Measurements from ENCODE around the gene S100PBP. TPM values are rescaled to one million over a fixed set of nuclear protein-coding genes. Genes with fewer than 3 reads are reported as not detected.
"Not testable (repeated sequence)": the region's sequence is repeated elsewhere in the genome, so short reads cannot be mapped to it uniquely, and the experiment has no call there.

S100PBP gene
- total RNA-seq, 1 experiment from 2014 or later, result 21.3 TPM

DNA sequence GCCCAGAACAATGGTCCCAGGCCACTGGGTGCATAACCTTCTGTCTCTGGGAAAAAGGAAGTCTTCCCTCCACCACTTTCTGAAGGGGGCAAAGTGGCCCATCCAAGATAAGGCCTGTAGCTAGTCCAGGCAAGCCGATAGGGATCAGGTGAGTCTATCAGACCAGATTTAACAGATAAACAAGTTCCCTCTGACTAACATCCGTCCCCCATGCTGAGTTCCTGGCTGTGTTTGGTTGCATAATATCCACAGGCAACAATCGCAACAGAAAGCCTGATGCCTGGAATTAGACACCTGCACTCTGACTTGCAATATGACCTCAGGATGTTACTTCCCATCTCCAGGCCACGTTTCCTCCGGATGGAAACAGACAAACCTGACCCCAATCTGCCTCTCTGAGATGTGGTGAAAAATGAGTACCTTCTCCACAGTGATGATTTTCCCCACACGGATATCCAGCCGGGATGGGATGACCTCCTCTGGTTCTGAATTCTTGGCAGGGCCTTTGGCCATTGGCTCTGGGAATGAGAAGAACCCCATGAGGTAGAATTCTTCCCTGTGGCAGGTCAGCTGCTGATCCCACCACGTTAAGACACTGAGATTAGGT lies 36.7 kb upstream of the S100PBP start:
- in situ Hi-C loops (cut with HindIII; ENCODE audit: low pct_unique_long_range_greater_than_20kb, low sequenced_read_pairs), result no loop called here
- DNase-seq (ENCODE audit: low read depth, low spot score), result no peak

DNA sequence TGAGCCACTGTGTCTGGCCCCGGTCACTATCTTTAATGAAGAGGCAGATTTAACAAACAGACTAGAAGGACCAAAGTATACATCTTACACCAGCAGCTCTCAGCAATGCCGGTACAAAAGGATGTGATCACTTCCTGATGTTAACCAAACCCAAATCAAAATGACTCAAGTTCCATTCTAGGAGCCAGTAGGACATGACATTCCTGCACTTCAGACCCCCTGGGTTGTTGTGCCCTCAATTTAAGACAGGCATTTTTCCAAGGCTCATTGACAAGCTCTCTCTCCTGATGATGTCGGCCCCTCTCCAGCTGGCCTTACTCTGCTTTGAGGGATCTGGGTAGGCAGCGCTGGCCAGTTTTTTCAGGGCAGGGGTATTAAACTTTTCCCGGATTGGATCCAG lies 35.4 kb upstream of the S100PBP start:
- DNase-seq (ENCODE audit: low read depth, low spot score), result no peak
- in situ Hi-C loops (cut with HindIII; ENCODE audit: low pct_unique_long_range_greater_than_20kb, low sequenced_read_pairs), result no loop called here

DNA sequence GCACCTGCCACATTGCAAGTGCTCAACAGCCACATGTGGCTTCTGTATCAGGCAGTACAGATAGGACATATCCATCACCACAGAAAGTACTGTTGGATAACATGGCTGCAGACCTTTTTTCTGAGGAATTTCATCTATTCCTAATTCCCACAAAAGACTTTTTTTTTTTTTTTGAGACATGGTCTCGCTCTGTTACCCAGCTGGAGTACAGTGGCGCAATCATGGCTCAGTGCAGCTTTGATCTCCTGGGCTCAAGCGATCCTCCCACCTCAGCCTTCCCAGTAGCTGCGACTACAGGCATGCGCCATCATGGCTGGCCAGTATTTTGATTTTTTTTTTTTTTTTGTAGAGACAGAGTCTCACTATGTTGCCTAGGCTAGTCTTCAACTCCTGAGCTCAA lies 33.6 kb upstream of the S100PBP start:
- DNase-seq (ENCODE audit: low read depth, low spot score), result no peak
- in situ Hi-C loops (cut with HindIII; ENCODE audit: low pct_unique_long_range_greater_than_20kb, low sequenced_read_pairs), result no loop called here

DNA sequence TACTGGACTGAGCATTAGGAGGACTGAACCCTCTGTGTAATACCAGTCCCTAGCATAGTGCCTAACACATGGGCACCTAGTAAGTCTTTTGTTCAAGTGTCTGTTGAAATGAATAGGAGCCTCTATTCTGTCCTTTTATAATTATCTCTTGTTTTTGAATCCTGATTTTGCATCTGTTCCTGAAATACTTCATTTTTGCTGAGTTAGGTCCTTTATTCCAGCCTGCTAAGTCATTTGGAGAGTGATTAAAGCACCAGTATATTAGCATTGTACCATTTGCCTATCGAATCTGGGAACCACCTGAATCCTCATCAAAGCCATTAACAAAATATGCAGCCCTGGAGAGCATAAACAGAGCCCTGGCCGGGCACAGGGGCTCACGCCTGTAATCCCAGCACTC lies 32.6 kb upstream of the S100PBP start:
- in situ Hi-C loops (cut with HindIII; ENCODE audit: low pct_unique_long_range_greater_than_20kb, low sequenced_read_pairs), result no loop called here

DNA sequence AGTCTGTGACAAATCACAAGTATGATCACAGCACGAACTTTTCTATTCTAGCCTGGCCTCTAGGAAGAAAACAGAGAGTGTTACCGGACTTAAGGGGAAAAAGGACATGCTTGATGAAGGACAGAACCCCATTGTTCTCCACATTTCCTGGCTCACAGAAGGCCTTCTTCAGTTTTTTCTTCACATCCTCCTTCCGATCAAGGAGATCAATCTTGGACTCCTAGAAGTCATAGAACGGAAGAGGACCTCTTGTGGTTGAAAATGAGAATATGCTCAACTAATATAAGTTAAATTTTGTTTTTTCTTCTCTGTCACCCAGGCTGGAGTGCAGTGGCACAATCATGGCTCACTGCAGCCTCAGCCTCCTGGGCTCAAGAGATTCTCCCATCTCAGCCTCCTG lies 30.6 kb upstream of the S100PBP start:
- DNase-seq (ENCODE audit: low read depth, low spot score), result peak; percentile 89
- in situ Hi-C loops (cut with HindIII; ENCODE audit: low pct_unique_long_range_greater_than_20kb, low sequenced_read_pairs), result no loop called here

More for the DNA sequence above, 32.6 kb upstream of the S100PBP start:
- no peak for DNase-seq (ENCODE audit: low read depth, low spot score)

DNA sequence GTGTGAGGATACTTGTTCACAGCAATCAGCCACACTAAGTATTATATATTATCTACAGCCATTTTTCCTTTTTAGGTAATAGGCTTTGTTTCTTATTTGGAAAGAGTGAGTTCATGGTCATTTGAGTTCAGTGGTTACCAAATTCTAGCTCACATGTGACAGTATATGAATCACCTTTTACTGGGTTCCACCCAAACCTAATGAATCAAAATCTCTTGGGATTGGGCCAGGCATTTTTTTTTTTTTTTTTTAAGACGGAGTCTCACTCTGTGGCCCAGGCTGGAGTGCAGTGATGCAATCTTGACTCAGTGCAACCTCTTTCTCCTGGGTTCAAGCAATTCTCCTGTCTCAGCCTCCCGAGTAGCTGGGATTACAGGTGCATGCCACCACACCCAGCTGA lies 28.1 kb upstream of the S100PBP start:
- DNase-seq (ENCODE audit: low read depth, low spot score); in situ Hi-C loops (cut with HindIII; ENCODE audit: low pct_unique_long_range_greater_than_20kb, low sequenced_read_pairs): not testable (repeated sequence)

DNA sequence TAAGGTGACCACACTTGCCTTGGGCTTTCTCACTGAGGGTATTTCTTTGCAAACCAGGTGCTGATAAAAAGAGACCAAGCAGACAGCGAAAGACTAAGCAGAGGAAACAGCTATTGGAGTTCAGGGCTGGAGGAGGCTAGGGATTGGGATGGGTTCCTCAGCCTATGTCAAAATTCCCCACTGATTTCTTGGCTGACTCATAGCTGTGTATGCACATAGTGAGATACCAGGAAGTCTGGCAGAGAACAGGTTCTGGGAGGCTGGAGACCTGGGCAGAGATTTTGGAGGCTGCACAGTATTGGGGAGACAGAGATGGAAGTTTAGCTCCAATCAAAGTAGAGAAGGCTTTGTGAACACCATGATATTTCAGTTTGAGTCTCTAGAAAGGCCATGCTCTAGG lies 25.6 kb upstream of the S100PBP start:
- DNase-seq (ENCODE audit: low read depth, low spot score), result no peak
- in situ Hi-C loops (cut with HindIII; ENCODE audit: low pct_unique_long_range_greater_than_20kb, low sequenced_read_pairs), result no loop called here

DNA sequence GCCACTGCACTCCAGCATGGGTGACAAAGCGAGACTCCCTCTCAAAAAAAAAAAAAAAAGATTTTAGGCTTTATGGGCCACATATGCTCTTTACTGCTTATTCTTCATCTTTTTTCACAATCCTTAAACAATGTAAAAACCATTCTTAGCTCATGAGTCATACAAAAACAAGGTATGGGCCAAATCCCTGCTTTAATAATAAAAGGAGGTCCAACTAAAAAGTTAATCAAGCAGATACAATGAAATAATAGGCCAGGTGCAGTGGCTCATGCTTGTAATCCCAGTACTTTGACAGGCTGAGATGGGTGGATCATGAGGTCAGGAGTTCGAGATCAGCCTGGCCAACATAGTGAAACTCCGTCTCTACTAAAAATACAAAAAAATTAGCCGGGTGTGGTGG lies 21.7 kb upstream of the S100PBP start:
- in situ Hi-C loops (cut with HindIII; ENCODE audit: low pct_unique_long_range_greater_than_20kb, low sequenced_read_pairs); DNase-seq (ENCODE audit: low read depth, low spot score): not testable (repeated sequence)

DNA sequence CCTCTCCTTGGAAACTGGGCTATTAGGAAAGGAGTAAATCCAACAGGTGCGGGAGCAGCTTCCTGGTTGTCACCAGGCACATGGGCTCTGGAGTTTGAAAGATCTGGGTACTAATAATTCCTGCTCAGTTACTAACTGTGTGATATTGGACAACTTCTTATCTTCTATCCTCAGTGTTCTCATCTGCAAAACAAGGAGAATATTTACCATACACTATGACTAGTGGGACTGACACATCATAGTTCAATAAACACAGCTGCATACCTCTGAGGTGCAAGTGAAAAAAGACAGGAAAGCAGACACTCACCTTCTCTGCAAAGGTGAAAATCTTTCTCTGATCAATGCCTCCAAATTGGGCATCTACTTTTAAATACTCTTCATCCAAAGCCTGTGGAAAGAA lies 20.0 kb upstream of the S100PBP start:
- DNase-seq (ENCODE audit: low read depth, low spot score), result no peak
- in situ Hi-C loops (cut with HindIII; ENCODE audit: low pct_unique_long_range_greater_than_20kb, low sequenced_read_pairs), result no loop called here

DNA sequence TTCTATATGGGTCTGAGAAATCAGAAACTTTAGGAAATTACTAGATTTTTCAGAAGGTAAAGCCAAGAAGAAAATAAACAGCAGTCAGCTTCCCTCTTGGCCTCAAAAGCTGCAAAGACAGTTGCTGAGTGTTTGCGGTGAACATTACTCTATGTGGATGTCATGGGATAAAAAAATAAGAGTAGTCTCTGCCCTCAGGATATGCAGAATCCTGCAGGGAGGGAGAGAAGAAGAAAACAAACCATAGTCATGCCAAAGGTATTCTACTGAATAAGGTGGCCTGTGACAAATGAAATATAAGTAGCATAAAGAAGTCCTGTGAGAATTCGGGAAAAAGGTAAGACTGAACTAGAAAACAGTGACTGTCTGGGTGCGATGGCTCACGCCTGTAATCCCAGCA lies 19.3 kb upstream of the S100PBP start:
- in situ Hi-C loops (cut with HindIII; ENCODE audit: low pct_unique_long_range_greater_than_20kb, low sequenced_read_pairs), result no loop called here

DNA sequence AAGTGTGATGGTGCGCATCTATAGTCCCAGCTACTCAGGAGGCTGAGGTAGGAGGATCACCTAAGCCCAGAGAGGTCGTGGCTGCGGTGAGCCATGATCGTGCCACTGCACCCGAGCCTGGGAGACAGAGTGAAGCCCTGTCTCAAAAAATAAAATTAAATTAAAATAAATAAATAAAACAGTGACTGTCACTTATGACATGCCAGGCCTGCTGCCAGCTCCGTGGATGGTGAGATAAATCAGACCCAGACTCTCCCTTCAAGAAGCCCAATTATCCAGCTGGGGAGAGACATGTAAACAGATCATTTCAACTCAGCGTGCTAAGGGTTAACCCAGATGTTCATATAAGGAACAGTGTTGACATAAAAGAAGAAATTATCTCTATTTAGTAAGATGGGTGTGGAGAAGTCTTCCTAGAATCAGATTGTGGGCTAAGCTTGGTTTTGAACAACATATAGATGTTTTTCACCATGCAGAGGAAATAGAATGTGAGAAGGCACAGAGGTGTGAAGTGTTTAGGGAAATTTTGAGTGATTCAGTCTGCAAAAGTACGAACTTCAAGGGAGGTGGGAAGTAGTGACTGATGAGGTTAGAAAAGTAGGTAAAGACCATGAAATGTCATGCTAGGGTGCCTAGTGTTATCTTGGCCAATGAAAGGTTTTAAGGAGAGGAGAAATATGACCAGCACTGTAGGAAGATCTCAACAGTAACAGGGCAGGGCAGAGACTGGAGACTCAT lies 18.6 kb upstream of the S100PBP start:
- in situ Hi-C loops (cut with HindIII; ENCODE audit: low pct_unique_long_range_greater_than_20kb, low sequenced_read_pairs), result no loop called here
- DNase-seq (ENCODE audit: low read depth, low spot score), result no peak

More for the DNA sequence above, 19.3 kb upstream of the S100PBP start:
- DNase-seq (ENCODE audit: low read depth, low spot score), result no peak

DNA sequence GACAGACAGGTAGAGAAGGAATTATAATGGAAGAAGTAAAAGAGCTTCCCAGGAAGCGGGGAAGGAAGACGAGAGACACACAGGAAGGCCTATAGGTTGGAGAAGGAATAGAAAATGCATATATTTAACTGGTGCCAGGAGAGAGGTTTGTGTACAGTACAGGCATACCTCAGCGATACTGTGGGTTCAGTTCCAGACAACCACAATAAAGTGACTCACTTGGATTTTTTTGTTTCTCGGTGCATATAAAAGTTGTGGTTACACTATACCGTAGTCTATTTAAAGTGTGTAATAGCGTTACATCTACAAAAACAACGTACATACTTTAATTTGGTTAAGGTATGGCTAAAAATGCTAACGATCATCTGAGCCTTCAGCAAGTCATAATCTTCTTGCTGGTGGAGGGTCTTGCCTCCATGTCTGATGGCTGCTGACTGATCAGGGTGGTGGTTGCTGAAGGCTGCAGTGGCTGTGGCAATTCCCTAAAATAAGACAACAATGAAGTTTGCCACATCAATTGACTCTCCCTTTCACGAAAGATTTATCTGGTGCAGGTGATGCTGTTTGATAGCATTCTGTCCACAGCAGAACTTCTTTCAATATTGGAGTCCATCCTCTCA lies 16.2 kb upstream of the S100PBP start:
- in situ Hi-C loops (cut with HindIII; ENCODE audit: low pct_unique_long_range_greater_than_20kb, low sequenced_read_pairs), result no loop called here
- DNase-seq (ENCODE audit: low read depth, low spot score), result no peak

DNA sequence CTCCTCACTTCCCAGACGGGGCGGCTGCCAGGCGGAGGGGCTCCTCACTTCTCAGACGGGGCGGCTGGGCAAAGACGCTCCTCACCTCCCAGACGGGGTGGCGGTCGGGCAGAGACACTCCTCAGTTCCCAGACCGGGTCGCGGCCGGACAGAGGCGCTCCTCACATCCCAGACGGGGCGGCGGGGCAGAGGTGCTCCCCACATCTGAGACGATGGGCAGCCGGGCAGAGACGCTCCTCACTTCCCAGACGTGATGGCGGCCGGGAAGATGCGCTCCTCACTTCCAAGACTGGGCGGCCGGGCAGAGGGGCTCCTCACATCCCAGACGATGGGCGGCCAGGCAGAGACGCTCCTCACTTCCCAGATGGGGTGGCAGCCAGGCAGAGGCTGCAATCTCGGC lies 13.0 kb upstream of the S100PBP start:
- DNase-seq (ENCODE audit: low read depth, low spot score); in situ Hi-C loops (cut with HindIII; ENCODE audit: low pct_unique_long_range_greater_than_20kb, low sequenced_read_pairs): not testable (repeated sequence)

DNA sequence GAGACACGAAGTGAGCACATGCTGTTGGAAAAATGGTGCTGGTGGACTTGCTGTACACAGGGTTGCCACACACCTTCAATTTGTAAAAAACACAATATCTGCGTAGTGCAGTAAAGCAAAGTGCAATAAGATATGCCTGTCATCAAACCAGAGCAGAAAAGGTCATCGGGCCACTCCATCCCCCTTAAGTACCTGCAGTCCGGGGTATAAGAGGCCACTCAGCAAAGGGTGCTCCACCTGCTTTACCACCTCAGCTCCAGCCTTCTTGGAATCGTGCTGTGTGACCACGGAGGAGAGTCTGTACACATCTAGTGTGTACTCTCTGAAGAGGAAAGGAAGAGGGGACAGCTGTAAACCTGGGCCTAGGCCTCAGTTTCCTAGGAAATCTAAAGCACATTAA lies 11.2 kb upstream of the S100PBP start:
- DNase-seq (ENCODE audit: low read depth, low spot score), result no peak
- in situ Hi-C loops (cut with HindIII; ENCODE audit: low pct_unique_long_range_greater_than_20kb, low sequenced_read_pairs), result no loop called here

DNA sequence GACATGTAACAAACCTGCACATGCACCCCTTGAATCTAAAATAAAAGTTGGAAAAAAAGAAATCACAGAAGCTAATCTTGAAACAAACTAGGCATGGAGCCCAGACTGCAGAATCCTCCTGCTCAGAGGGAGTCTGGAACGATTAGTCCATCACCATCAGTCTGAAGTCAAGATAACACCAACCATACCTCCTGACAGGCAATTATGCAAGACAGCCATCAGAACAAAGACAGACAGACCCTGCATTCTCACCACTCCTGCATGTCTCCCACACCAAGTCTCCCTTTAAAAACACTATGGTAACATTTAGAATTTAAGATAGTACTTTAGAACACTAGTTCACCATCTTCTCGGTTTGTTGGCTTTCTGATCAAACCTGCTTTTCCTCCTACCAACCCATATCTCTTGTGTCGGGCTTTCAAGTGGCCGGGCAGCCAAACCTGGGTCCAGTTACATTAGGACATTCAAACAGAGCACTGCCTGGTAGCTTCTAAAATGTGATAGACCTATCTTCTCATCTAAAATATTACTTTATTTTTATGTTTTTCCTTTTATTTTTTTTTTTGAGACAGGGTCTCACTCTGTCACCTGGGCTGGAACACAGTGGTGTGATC lies 10.4 kb upstream of the S100PBP start:
- in situ Hi-C loops (cut with HindIII; ENCODE audit: low pct_unique_long_range_greater_than_20kb, low sequenced_read_pairs), result no loop called here
- DNase-seq (ENCODE audit: low read depth, low spot score), result no peak

DNA sequence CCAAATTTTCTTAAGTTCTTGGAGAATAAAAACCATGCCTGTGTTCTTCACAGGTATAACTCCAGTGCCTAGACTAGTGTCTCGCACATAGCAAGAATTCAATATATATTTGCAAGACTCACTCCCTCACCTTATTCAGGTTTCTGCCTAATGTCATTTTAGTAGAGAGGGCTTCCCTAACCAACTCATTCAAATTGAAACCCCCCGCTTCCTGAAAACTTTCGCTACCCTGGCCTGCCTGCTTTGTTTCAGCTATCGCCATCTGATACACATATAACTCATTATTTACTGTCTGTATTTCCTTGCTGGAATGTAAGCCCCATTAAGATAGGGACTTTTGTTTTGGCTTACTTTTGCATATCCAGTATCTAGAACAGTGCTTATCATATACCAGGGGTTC lies 8.9 kb upstream of the S100PBP start:
- in situ Hi-C loops (cut with HindIII; ENCODE audit: low pct_unique_long_range_greater_than_20kb, low sequenced_read_pairs), result no loop called here
- no peak for DNase-seq (ENCODE audit: low read depth, low spot score)

DNA sequence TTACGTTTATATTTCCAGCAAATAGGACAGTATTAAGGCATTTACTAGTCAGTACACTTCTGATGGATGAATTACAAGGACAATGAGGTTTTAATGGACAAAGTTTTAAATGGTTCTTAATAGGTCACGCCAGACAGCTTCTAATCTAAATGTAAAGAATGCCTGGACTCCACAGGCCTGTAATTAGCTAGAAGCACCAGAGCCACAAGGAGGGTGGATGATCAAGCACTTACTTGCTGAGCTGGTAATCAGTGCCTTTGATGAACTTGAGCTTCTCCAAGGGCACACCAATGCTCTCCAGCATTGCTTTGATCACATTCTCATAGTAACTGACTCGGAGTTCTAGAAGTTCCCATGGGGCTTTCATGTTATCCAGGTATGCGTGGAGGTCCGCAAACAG lies 7.1 kb upstream of the S100PBP start:
- DNase-seq (ENCODE audit: low read depth, low spot score), result no peak
- in situ Hi-C loops (cut with HindIII; ENCODE audit: low pct_unique_long_range_greater_than_20kb, low sequenced_read_pairs), result no loop called here

DNA sequence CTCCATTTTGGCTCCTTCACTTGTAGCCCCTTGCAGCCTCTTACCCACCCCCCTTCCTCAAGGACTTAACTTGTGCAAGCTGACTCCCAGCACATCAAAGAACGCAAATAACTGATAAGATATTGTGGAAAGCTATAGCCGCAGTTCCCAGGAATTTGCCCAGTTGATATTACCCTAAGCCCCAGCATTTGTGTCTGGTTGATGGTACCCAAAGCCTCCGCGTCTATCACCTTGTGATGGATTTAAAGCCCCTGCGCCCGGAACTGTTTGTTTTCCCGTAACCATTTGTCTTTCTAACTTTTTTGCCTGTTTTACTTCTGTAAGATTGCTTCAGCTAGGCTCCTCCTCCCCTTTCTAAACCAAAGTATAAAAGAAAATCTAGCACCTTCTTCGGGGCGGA lies 6.2 kb upstream of the S100PBP start:
- in situ Hi-C loops (cut with HindIII; ENCODE audit: low pct_unique_long_range_greater_than_20kb, low sequenced_read_pairs), result no loop called here
- no peak for DNase-seq (ENCODE audit: low read depth, low spot score)

DNA sequence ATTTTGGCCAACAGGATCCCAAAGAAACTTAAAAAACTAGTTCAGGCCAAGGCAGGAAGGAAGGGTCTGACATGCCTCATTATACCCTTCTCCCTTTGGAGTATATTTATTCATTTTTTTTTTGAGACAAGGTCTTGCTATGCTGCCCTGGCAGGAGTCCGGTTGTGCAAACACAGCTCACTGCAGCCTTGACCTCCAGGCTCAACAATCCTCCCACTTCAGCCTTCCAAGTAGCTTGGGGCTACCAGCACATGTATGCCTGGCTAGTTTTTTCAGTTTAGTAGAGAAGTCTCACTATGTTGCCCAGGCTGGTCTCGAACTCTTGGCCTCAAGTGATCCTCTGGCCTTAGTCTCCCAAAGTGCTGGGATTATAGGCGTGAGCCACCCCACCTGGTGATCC lies 5.5 kb upstream of the S100PBP start:
- in situ Hi-C loops (cut with HindIII; ENCODE audit: low pct_unique_long_range_greater_than_20kb, low sequenced_read_pairs), result no loop called here
- no peak for DNase-seq (ENCODE audit: low read depth, low spot score)
